Body of pancreas (tissue), 4 donors: ENCODE results near the gene RAB12.

Experiments used
- POLR2A ChIP-seq, 3 donors: fragments of 450-650 bp; IDR thresholded peaks; one replicate each; pipeline ENCODE4 v1.6.1; 2016; ENCODE audit warnings: antibody characterized with exemption in 3 of 3, mild to moderate bottlenecking in 2 of 3
- TF ChIP-seq, protein P1 (sequence below), 7 experiments: fragments of 450-650 bp in 4 of 7; fragments of 200-600 bp in 3 of 7; sonication (generic) in 3 of 7; IDR thresholded peaks; one replicate each; pipeline ENCODE4 v1.5.1; 2016 to 2019; ENCODE audit warnings: antibody characterized with exemption in 7 of 7

GRCh38 chr18:8681196-8681595, 72.0 kb downstream of the RAB12 start:
- TF ChIP-seq, protein P1, sequence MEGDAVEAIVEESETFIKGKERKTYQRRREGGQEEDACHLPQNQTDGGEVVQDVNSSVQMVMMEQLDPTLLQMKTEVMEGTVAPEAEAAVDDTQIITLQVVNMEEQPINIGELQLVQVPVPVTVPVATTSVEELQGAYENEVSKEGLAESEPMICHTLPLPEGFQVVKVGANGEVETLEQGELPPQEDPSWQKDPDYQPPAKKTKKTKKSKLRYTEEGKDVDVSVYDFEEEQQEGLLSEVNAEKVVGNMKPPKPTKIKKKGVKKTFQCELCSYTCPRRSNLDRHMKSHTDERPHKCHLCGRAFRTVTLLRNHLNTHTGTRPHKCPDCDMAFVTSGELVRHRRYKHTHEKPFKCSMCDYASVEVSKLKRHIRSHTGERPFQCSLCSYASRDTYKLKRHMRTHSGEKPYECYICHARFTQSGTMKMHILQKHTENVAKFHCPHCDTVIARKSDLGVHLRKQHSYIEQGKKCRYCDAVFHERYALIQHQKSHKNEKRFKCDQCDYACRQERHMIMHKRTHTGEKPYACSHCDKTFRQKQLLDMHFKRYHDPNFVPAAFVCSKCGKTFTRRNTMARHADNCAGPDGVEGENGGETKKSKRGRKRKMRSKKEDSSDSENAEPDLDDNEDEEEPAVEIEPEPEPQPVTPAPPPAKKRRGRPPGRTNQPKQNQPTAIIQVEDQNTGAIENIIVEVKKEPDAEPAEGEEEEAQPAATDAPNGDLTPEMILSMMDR (IDR thresholded peaks at IDR 0.05) = no peak
- no peak for TF ChIP-seq POLR2A (IDR thresholded peaks at IDR 0.05)
